NCI-H510A (cell line): ENCODE data around the gene HOMER2.
"Not testable (repeated sequence)": the region's sequence is repeated elsewhere in the genome, so short reads cannot be mapped to it uniquely, and the experiment has no call there.

Experiments
- DNase-seq: peaks from one replicate; lab custom pipeline; 2025; lab: John Stamatoyannopoulos, UW

The HOMER2 gene

GRCh38 chr15:82964890-82965289 is 12.4 kb upstream of the HOMER2 start:
- no peak for DNase-seq

- no peak for DNase-seq
Measured at GRCh38 chr15:82963471-82964341, 11.2 kb upstream of the HOMER2 start.

DNA sequence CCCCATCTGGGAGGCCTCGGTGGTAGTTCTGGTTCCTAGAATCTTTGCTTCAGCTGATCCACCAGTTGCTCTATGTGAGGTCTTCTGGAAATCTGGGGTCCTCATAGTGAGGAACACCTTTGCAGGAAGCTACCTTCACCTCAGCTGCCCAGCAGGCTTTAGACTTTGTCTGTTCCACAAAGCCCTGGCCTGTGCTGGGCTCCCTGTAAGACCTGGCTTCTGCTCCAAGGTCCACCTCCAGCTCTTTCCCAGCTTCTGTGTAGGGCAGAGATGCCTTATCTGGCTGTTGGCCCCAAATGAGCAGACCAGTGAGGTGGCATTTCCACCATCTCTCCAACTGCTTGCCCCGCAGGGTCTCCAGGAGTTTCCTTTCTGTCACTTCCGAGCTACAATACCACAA is 8.2 kb upstream of the HOMER2 start:
- DNase-seq, result no peak

DNA sequence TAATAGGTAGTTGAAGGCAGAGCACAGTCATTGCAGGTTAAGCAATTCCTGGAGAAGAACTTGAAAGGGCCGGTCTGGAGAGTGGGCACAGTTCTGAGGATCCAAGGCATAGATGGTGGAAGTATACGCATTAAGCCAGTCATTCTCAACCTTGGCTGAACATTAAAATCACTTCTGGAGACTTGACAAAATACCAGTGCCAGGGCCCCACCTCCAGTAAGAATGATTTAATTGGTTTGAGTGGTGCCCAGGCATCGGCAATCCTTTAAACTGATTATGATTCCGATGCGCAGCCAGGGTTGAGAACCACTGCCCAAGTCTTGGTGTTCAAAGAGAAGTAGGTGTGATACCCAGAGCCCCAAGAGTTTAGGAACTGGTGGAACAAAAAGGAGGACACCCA is 6.9 kb upstream of the HOMER2 start:
- no peak for DNase-seq

DNA sequence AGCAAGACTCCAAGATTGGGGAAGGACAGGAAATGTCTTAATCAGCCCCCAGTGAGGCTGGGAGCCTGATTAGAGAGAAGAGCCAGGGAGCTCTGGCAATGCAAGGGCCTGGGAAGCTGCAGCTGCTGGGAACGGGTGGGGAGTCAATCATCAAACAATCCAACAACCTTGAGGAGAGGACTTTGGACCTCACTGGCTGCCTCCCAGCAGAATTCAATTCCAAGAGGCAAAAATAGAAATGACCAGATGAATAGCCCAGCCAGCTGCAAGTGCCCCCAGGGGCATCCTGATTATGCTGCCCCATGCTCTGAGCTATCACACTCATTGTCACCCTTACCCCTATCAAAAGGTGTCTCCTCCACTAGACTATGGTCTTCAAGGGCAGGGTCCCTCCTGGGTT is 6.1 kb upstream of the HOMER2 start:
- DNase-seq, result no peak

- no peak for DNase-seq
Measured at GRCh38 chr15:82951472-82952157, 905 bp downstream of the HOMER2 start.

DNA sequence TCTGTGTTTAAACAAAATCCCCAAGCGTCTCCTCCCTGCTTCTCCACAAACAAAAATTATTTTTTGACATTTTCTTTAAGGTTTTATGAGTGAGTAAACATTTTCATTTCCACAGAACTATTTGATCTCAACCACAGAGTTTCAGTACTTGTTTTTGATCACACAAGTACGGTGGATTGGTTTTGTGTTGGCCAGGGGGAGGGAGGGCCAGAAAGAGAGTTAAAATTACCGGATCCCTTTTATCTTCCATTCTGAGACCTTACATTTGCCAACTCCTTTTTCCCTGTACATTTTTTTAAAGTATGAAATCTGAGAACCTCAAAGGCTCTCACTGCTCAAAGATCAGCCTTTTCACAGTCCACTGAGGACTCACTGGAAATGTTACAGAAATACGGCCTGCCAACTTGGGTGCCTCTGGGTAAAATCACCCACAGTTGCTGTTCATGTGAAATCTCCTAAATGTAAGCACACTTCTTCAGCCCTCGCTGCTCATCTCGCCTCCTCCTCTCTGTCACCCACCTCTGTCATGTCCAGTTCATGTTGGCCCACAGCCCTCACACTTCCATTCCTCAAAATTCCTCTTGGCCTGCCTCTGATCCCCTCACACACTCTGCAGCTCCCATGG is 1.7 kb downstream of the HOMER2 start:
- DNase-seq, result no peak

- no peak for DNase-seq
Measured at GRCh38 chr15:82950295-82950694, 2.2 kb downstream of the HOMER2 start.

GRCh38 chr15:82946155-82946701 is 6.3 kb downstream of the HOMER2 start:
- DNase-seq, result no peak

DNA sequence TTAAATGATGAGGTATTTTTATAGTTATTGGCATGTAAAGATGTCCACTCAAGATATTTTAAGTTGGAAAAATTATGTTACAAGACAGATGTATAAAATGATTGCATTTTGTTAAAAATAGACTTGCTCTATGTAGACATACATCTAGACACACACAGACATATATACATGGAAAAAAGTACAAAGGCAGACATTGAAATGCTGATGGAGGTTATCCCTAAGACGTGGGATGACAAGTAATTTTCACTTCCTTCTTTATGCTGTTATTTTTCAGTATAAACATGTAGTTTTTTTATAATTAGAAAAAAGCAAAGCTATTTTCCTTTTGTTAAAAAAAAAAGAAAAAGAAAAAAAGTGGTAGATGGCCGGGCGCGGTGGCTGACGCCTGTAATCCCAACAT is 7.2 kb downstream of the HOMER2 start:
- no peak for DNase-seq

- DNase-seq, result no peak
Measured at GRCh38 chr15:82944821-82945220, 7.7 kb downstream of the HOMER2 start.

GRCh38 chr15:82944056-82944455 is 8.5 kb downstream of the HOMER2 start:
- no peak for DNase-seq

DNA sequence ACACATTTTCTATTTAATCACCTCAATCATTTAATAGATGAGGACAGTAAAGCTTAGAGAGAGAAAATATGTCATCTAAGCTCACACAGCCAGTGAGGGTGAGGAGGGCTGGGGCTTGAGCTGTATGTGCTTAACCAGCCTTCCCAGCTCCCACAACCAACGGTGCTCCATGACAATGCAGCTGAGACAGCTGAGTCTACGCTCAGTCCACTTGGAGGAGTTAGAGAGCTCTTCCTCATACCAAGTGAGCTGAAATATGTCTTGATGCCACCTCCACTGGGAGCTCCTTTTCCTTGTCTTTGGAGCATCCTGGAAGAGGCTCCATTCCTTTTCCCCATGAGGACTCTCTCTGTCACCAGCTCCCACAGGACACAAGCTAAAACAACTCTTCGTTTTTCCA is 9.3 kb downstream of the HOMER2 start:
- no peak for DNase-seq

- DNase-seq, result no peak
Measured at GRCh38 chr15:82942691-82943090, 9.8 kb downstream of the HOMER2 start.

DNA sequence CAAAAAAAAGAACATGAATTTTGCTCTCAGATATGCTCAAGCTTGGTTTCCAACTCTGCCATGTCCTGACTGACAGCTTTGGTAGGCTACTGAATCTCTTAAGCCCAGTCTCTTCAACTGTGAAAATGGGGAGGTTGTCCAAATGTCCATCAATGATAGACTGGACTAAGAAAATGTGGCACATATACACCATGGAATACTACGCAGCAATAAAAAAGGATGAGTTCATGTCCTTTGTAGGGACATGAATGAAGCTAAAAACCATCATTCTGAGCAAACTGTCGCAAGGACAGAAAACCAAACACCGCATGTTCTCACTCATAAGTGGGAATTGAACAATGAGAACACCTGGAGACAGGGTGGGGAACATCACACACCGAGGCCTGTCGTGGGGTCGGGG is 12.8 kb downstream of the HOMER2 start:
- DNase-seq, result not testable (repeated sequence)

DNA sequence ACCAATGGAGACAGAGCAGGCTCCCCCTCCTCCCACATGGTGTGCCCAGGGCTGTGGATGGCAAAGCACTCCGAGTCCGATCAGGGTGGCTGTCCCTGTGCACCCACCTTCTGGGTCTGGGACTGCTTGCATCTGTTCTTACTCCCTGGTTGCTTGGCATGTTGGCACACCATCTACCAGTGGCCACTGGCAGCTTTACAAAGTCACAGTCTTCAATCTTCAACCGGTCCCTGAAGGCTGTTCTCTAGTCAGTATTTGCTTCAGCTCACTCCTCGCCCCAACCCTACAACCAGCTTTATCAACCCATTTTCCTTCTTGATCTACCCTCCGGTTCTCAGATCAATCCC is 14.8 kb downstream of the HOMER2 start:
- DNase-seq, result no peak

- DNase-seq, result no peak
Measured at GRCh38 chr15:82936966-82937711, 15.4 kb downstream of the HOMER2 start.

GRCh38 chr15:82935382-82935781 is 17.1 kb downstream of the HOMER2 start:
- DNase-seq, result no peak

DNA sequence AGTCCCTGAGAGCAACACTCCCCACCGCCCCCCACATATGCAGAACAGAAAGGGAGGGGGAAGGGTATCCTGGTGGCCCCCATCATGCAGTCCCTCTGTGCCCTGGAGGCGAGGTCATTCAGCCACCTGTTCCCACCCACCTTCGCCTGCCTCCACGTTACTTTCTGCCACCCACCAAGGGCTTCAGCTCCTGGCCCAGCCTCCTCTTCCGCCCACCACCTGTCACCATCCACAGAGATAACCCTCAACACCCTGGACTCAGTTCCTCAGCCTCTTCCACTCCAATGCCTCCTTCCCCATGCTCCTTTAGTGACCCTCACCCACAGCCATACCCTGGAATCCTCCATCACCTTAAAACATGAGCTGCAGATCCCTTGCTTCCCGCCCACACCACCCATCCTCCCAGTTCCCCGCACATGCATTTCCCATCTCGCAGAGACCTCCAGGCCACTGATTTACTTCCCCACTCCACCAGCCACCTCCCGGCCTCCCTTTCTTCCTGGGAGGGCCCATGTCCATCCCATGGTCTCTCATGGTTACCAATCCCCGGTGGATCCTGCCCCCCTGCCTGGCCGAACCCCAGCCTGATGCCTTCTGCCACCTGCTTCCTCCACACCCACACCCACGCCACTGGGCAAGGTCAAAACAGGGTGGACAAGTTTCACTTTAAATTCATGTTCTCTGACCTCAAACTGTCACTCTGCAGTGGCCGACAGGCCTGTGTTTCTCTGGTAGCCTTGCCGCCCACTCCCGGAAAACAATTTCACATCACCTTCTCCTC is 18.2 kb downstream of the HOMER2 start:
- no peak for DNase-seq

GRCh38 chr15:82933576-82933975 is 18.9 kb downstream of the HOMER2 start:
- DNase-seq, result no peak

DNA sequence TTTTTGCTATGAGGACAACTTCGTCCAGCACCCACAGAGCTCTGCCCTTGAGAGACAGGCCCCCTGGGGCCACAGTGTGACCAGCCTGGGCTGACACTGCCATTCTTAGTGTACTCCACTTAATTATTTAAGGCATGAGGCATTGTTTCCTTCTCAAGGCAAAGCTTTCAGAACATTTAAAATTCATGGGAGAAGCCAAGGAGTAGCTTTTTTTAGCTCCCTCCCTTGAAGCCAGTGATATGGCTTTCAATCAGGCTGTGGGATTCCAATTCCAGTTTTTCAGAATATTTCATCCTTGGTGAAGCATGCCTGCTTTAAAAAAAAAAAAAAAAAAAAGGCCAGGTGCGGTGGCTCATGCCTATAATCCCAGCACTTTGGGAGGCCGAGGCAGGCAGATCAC is 21.3 kb downstream of the HOMER2 start:
- no peak for DNase-seq
